Trophoblast cell (in vitro differentiated cells and primary cell): Measurements from ENCODE around the gene PDE11A.
A peak's percentile ranks its signal among the peaks of the same experiment; 100 is the strongest.

Experiments used
- DNase-seq, 2 donors: peaks; one replicate each; pipeline ENCODE4 v3.0.0-alpha.2; 2016
- H2AFZ ChIP-seq: 2 replicates; pipeline ENCODE4 v1.6.1; 2013; ENCODE audit warnings: low read length, moderate library complexity, mild to moderate bottlenecking; ENCODE audit not compliant: insufficient read depth, poor library complexity
- H2AK5ac ChIP-seq: 2 replicates; pipeline ENCODE4 v1.6.1; 2013; ENCODE audit warnings: mild to moderate bottlenecking, low read length
- H2BK120ac ChIP-seq: 2 replicates; pipeline ENCODE4 v1.6.1; 2013; ENCODE audit warnings: low read length, mild to moderate bottlenecking, moderate library complexity; ENCODE audit not compliant: insufficient read depth, poor library complexity
- H2BK12ac ChIP-seq: 2 replicates; pipeline ENCODE4 v1.6.1; 2013; ENCODE audit warnings: mild to moderate bottlenecking, low read length, moderate library complexity
- H2BK5ac ChIP-seq: 2 replicates; pipeline ENCODE4 v1.6.1; 2013; ENCODE audit warnings: low read length, low read depth, moderate library complexity, mild to moderate bottlenecking; ENCODE audit not compliant: poor library complexity
- H3K14ac ChIP-seq: 2 replicates; pipeline ENCODE4 v1.6.1; 2013; ENCODE audit warnings: mild to moderate bottlenecking, low read length
- H3K18ac ChIP-seq: 2 replicates; pipeline ENCODE4 v1.6.1; 2013; ENCODE audit warnings: mild to moderate bottlenecking, low read length
- H3K23ac ChIP-seq: 2 replicates; pipeline ENCODE4 v1.6.1; 2013; ENCODE audit warnings: low read length
- H3K27ac ChIP-seq: 2 replicates; pipeline ENCODE4 v1.5.1; 2013; ENCODE audit warnings: low read depth, mild to moderate bottlenecking, inconsistent platforms, low read length, moderate library complexity
- H3K27me3 ChIP-seq: 2 replicates; pipeline ENCODE4 v1.6.1; 2013; ENCODE audit warnings: inconsistent platforms, mild to moderate bottlenecking, low read length, moderate library complexity; ENCODE audit not compliant: insufficient read depth
- H3K36me3 ChIP-seq, 2 experiments: 1 replicate in 1 of 2; 2 replicates in 1 of 2; pipeline ENCODE4 v1.6.1; 2013; ENCODE audit warnings: low read length in 2 of 2, mild to moderate bottlenecking in 2 of 2, moderate library complexity in 1 of 2; ENCODE audit not compliant: insufficient read depth in 2 of 2, control insufficient read depth in 1 of 2
- H3K4ac ChIP-seq: 2 replicates; pipeline ENCODE4 v1.6.1; 2013; ENCODE audit warnings: low read depth, mild to moderate bottlenecking, low read length, moderate library complexity
- H3K4me1 ChIP-seq, 2 experiments: 1 replicate in 1 of 2; 2 replicates in 1 of 2; pipeline ENCODE4 v1.6.1; 2013; ENCODE audit warnings: low read length in 2 of 2, mild to moderate bottlenecking in 2 of 2, moderate library complexity in 1 of 2; ENCODE audit not compliant: insufficient read depth in 2 of 2, control insufficient read depth in 1 of 2
- H3K4me2 ChIP-seq: 2 replicates; pipeline ENCODE4 v1.6.1; 2013; ENCODE audit warnings: inconsistent platforms, mild to moderate bottlenecking, low read length, moderate library complexity
- H3K4me3 ChIP-seq: 2 replicates; pipeline ENCODE4 v1.5.1; 2013; ENCODE audit warnings: mild to moderate bottlenecking, low read depth, low read length, inconsistent platforms
- H3K79me1 ChIP-seq: one replicate; pipeline ENCODE4 v1.6.1; 2013; ENCODE audit warnings: low read length
- H3K79me2 ChIP-seq: 2 replicates; pipeline ENCODE4 v1.6.1; 2013; ENCODE audit warnings: low read length, mild to moderate bottlenecking; ENCODE audit not compliant: control insufficient read depth, insufficient read depth, poor library complexity
- H3K9ac ChIP-seq: 2 replicates; pipeline ENCODE4 v1.6.1; 2013; ENCODE audit warnings: mild to moderate bottlenecking, low read length
- H3K9me3 ChIP-seq: 2 replicates; pipeline ENCODE4 v1.6.1; 2013; ENCODE audit warnings: low read depth, mild to moderate bottlenecking, control low read depth, inconsistent platforms, low read length; ENCODE audit not compliant: insufficient read depth
- H4K12ac ChIP-seq: 2 replicates; pipeline ENCODE4 v1.6.1; 2013; ENCODE audit warnings: low read depth, mild to moderate bottlenecking, low read length, moderate library complexity
- H4K8ac ChIP-seq: 2 replicates; pipeline ENCODE4 v1.6.1; 2013; ENCODE audit warnings: low read depth, mild to moderate bottlenecking, low read length, moderate library complexity
- H4K91ac ChIP-seq: one replicate; pipeline ENCODE4 v1.6.1; 2013; ENCODE audit warnings: low read depth, mild to moderate bottlenecking, low read length, moderate library complexity
- WGBS: extraction: QIAGEN DNeasy Blood & Tissue Kit; methylation state at CpG from one replicate; pipeline ENCODE4 v1.1.7; 2013; ENCODE audit warnings: missing lambda C conversion rate; ENCODE audit not compliant: insufficient read length, insufficient coverage; ENCODE audit errors: extremely low coverage; 5-methylcytosine and 5-hydroxymethylcytosine counted together

Gene PDE11A

GRCh38 chr2:178009813-178010212 is 62.8 kb downstream of the PDE11A start:
- Histone ChIP-seq H2BK12ac (no peak overlapping the region), H4K8ac (no peak overlapping the region), H3K9ac (no peak overlapping the region), H3K36me3 (no peaks in the 10 kb centered on the region), H3K18ac (no peak overlapping the region), H2BK120ac (no peak overlapping the region), H3K79me1 (no peaks in the 10 kb centered on the region), H3K4me2 (no peak overlapping the region), H3K4me1 (no peaks in the 10 kb centered on the region), H2AFZ (no peak overlapping the region), H4K91ac (no peak overlapping the region), H3K27me3 (no peaks in the 10 kb centered on the region), H3K79me2 (no peaks in the 10 kb centered on the region), H3K27ac (no peak overlapping the region), H4K12ac (no peak overlapping the region), H3K9me3 (no peaks in the 10 kb centered on the region), H3K4me3 (no peak overlapping the region), H3K4ac (no peak overlapping the region), H3K14ac (no peak overlapping the region), H2AK5ac (no peak overlapping the region), H2BK5ac (no peak overlapping the region), H3K23ac (no peak overlapping the region)
- DNase-seq, result no peak
- no CpG with 5 or more reads among the region's 1 CpG for WGBS

- no peak for DNase-seq
- Histone ChIP-seq H2AFZ (no peak overlapping the region), H2BK12ac (no peak overlapping the region), H3K23ac (no peak overlapping the region), H3K79me2 (no peaks in the 10 kb centered on the region), H4K12ac (no peak overlapping the region), H2BK120ac (no peak overlapping the region), H3K4me1 (no peaks in the 10 kb centered on the region), H4K91ac (no peak overlapping the region), H2AK5ac (no peak overlapping the region), H3K4me2 (no peak overlapping the region), H3K27me3 (no peaks in the 10 kb centered on the region), H3K4ac (no peak overlapping the region), H3K14ac (no peak overlapping the region), H3K4me3 (peak overlapping the region; percentile 27), H3K9ac (no peak overlapping the region), H3K9me3 (no peaks in the 10 kb centered on the region), H2BK5ac (no peak overlapping the region), H3K27ac (no peak overlapping the region), H3K36me3 (no peaks in the 10 kb centered on the region), H3K79me1 (no peaks in the 10 kb centered on the region), H3K18ac (no peak overlapping the region), H4K8ac (no peak overlapping the region)
- WGBS, result no CpG with 5 or more reads among the region's 5 CpGs
Observed at GRCh38 chr2:178008636-178009289, 63.8 kb downstream of the PDE11A start.

GRCh38 chr2:178006710-178007109 is 65.9 kb downstream of the PDE11A start:
- Histone ChIP-seq H3K9me3 (no peaks in the 10 kb centered on the region), H3K27ac (no peak overlapping the region), H3K79me1 (no peaks in the 10 kb centered on the region), H3K27me3 (no peaks in the 10 kb centered on the region), H2BK12ac (no peak overlapping the region), H3K9ac (no peak overlapping the region), H3K4me3 (no peak overlapping the region), H4K12ac (no peak overlapping the region), H2AK5ac (no peak overlapping the region), H3K4me1 (no peaks in the 10 kb centered on the region), H4K8ac (no peak overlapping the region), H3K79me2 (no peaks in the 10 kb centered on the region), H4K91ac (no peak overlapping the region), H2BK5ac (no peak overlapping the region), H2AFZ (no peak overlapping the region), H3K36me3 (no peaks in the 10 kb centered on the region), H3K18ac (no peak overlapping the region), H2BK120ac (no peak overlapping the region), H3K14ac (no peak overlapping the region), H3K23ac (no peak overlapping the region), H3K4me2 (no peak overlapping the region), H3K4ac (no peak overlapping the region)
- no peak for DNase-seq
- no CpG with 5 or more reads among the region's 1 CpG for WGBS

GRCh38 chr2:178005756-178006155 is 66.8 kb downstream of the PDE11A start:
- Histone ChIP-seq H2BK12ac (no peak overlapping the region), H3K4me2 (no peak overlapping the region), H3K36me3 (no peaks in the 10 kb centered on the region), H2AFZ (no peak overlapping the region), H3K79me2 (no peaks in the 10 kb centered on the region), H3K4ac (no peak overlapping the region), H3K9me3 (no peaks in the 10 kb centered on the region), H4K91ac (no peak overlapping the region), H3K18ac (no peak overlapping the region), H2BK120ac (no peak overlapping the region), H3K9ac (no peak overlapping the region), H3K14ac (no peak overlapping the region), H3K4me1 (no peaks in the 10 kb centered on the region), H2AK5ac (no peak overlapping the region), H3K27ac (no peak overlapping the region), H3K27me3 (no peaks in the 10 kb centered on the region), H3K79me1 (no peaks in the 10 kb centered on the region), H2BK5ac (no peak overlapping the region), H3K4me3 (no peak overlapping the region), H3K23ac (no peak overlapping the region), H4K8ac (no peak overlapping the region), H4K12ac (no peak overlapping the region)
- DNase-seq, result no peak
